ENCODE results near the gene EXT2.

DNA sequence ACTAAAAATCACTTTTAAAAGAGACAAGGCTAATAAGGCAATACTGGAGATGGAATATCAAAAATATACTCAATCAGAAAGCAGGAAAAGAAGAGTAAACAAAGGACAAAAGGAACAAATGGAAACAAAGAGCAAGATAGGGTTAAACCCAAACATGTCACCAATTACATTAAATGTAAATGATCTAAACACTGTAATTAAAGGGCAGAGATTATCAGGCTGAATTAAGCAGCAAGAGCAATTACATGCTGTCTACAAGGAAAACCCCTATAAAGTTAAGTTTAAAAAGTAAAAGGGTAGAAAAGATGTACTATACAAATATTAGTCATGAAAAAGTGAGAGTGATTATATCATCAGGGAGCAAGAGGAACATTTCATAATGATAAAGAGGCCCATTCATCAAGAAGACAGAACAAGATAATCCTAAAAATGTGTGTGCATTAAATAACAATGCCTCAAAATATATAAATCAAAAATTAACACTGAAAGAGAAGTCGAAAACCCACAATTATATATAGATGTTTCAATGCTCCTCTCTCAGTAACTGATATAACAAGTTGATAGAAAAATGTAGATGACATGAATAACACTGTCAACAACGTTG is 157.6 kb downstream of the EXT2 start:
- TF ChIP-seq CTCF (IDR thresholded peaks at IDR 0.05; ENCODE audit: insufficient read depth, low read depth, low read length), result no peak
- no peak for TF ChIP-seq EZH2 (IDR thresholded peaks at IDR 0.05; ENCODE audit: insufficient read depth, low read length)

Data from astrocyte (in vitro differentiated cells and primary cell).